GM18498 (cell line): ENCODE results near the gene LRRC4C.

Experiments used
- ATAC-seq: cut with Tn5 transposase; IDR thresholded peaks from one replicate; pipeline ENCODE4 v1.9.1; 2021; ENCODE audit warnings: mild to moderate bottlenecking, moderate library complexity; ENCODE audit not compliant: unreplicated experiment

Gene LRRC4C

DNA sequence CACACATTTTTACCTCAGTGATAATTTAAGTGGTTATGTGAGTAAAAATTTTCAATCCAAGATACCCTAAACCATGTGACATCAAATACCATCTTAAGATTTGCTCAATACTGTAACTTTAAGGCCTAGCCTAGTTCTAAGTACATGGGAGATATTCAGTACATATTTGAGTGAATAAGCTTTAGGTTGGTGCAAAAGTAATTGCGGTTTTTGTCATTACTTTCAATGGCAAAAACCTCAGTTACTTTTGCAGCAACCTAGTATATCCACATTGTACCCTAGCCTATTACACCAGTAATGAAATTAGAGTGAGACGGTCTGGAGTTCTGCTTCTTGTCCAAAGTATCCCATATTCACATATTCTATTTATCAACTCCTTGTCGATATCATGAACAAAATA is 700.1 kb downstream of the LRRC4C start:
- ATAC-seq: no peak

DNA sequence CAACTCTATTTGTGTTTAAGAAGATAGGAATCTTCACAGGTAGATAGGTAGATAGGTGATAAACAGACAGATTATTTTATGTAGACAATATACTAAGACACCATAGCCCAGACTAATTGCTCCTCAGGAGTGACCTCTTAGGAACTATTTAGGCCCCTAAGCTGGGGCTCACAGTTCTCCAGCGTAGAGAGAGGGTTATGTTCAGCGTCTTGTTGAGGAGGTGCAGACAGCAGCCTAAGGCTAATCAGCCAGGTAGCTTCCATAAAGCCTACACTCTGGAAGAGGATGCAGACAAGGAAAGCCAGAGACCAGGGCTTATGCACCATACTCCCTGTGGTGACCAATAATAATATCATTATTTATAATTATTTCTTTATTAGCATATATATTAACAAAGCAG is 705.2 kb downstream of the LRRC4C start:
- no peak for ATAC-seq

DNA sequence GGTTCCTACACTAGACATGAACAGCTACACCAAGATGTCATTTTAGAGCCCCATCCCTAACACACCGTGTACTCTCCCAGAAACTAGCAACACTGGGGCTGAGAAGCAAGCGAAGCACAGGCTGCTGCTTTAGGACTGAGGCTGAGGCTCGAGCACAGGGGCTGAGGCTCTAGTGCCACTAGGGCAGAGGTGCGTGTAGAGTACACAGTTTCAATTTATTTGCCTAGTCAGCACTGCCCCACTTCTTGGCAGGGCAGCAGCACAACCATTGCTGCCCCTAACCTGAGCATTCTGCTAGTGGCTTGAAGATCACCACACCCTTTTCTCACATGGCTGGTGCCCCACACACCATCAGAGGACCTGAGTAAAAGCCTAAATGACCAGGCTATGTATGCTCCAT is 713.2 kb downstream of the LRRC4C start:
- ATAC-seq: no peak

DNA sequence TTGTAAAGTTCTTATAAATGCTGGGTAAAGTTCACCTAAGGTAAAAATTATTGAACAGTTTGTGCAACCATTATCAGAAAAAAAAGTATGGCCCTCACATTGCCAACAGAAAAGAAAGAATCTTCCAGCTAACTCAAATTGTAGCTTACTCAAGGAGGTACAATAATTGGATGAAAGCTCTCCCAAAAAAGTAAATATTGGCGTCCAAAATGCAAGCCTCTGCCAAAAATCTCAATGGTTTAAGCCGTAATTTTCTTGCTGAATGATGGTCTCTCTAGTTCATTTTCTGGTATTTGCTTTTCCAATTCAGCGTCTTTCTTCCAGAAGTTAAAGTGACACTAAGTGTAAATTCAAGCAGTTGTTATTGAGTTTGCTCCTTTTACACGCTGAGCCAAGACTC is 727.3 kb downstream of the LRRC4C start:
- no peak for ATAC-seq

DNA sequence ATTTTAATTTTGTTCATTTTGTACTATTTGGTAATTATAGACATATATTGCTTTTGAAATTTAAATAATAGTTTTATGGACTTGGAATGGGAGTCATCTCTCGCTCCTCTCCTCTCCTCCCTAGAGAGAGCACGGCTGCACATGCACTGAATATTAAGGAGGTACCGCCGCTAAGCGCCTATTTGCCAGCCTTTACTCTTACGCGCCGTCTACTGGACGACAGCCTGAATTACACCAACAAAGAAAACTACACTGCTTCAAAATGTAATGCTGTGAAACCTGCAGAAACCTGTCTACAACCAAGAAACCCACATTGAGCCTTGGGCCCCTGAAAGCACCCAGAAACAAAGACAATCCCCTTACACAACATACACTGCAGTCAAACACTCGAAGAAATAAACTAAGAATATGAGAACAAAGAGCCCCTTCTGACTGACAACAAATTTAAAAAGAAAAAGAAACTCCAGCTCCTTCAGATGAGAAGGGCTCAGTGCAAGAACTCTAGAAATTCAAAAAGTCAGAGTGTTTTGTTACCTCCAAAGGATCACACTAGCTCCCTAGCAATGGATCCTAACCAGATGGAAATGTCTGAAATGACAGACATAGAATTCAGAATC is 737.2 kb downstream of the LRRC4C start:
- no peak for ATAC-seq

DNA sequence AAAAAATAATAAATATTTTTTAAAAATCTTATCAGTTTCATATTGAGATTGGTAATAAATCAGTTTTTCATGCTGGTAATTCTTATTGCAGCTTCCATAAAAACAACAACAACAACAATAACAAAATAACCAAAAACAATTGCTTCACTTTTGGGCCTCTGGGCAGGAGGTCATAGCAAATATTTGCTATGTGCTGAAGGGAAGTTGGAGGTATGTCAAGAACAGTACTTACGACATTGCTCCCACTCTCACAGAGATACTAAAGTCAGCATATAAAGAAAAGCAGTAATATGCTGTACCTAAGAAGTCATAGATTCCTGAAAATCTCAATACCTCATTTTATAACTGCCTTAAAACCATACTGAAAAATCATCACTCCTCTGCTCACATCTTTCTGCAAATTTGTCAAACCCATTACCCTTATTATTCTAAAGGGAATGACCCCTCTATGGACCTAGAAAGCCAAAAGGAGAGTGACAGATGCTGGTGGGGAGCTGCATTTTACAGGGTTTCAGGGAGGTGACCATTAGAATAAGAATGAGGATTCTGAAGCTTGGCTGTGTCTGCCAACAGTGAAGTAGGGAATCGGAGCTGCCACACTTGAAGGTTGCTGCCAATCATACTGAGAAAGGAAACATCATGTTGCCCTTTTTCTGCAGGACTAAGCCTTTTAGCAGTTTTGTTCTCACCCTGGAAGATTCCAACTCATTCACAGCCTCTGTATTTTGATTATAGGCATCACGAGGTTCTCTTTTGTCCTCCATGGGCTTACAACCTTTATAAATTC is 742.9 kb downstream of the LRRC4C start:
- no peak for ATAC-seq

DNA sequence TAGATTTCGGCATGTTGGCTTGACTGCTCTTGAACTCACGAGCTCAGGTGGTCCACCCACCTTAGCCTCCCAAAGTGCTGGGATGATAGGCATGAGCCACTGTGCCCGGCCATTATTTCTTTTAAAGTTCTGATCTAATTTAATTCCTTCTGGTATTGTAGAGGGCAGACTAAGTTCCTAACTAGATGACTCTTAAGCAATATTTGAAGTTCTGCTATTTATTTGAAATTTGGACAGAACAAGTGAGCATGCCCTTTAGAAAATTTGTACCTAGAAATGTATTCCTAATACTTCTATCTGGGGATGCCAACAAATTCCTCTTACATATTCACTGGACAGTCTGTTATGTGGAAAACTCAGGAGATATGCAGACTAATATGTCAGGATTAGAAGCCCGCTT is 746.4 kb downstream of the LRRC4C start:
- ATAC-seq: no peak

DNA sequence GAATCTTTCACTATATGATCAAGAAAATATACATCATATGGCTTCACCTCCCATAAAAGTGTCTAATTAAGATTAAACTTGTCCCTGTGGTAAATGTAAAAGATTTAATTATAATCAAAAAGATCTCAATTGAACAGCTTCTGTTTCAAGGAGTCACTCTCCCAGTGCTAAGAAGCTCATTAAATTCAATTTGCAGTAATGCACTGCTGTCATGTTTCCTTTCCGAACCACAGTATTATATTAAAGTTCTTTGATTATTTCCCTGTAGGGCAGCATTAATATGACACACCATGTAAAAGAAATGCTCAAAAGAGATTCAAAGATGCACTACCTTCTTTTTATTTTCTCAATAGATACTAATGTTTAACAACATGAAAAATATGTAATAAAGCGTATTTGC is 758.4 kb downstream of the LRRC4C start:
- no peak for ATAC-seq

DNA sequence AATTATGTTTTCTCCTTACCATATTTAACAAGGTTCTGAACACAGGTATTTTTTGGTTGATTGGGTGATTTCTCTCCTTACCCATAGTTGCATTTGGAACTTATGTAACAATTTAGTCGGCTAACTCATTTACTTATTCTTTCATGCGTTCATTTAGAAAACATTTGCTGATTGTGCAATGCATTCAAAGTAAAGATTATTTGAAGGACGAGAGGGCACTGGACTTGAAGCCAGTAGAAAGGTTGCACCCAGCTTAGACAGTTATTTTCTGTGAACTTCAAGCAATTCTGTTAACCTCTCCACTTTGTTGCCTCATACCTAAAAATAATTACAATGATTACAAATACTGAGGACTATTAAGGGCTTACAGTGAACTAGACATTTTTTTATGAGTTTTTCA is 769.6 kb downstream of the LRRC4C start:
- ATAC-seq: no peak

DNA sequence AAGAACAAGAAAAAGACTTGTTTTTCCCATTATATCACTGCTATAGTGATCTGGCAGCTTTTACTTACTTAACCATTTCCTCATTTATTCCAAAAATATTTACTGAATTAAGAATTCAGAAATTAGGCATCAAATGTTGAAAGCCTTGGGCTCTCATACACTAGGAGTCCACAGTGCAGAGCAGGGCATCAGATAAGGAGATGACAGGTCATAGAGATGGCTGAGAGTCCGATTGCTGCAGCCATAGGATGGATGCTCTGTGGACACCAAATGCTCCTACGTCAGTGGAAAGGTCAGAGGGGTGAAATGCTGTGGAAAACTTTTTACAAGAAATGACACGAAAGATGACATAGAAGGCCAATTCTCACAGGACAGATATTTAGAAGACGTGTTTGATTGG is 771.1 kb downstream of the LRRC4C start:
- no peak for ATAC-seq

DNA sequence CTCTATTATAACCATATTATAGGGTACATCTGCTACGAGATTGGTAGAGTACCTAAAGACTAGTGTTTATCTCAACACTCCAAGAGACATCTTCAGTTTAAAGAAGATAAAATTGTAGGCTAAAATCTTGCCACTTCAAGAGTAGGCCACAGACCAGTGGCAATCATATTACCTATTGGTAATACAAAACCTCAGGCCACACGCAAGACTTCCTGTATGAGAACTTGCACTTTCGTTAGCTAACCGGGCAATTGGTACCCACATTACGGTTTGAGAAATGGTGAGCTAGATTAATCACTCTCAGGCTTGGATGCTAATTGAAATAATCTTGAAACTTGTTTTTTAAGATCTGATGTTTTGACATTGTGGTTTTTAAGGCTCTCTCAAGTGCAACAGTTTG is 772.7 kb downstream of the LRRC4C start:
- ATAC-seq: no peak

DNA sequence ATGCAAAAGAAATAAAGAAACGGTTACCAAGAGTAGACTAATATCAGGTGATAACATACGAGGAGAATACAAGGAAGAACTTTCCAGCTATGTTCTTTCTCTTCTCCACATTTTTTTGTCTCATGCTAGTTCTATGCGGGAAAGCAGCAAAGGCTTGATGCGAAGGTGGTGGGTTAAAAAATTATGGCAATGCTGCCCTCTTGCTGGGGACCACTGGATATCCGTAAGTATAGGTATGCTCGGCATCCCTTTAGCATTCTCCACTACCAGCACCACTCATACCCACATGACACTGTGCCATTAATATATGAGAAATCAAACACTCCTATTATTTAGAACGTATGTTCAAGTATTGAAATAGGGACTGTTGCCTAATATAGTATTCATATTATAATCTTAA is 776.4 kb downstream of the LRRC4C start:
- ATAC-seq: no peak

DNA sequence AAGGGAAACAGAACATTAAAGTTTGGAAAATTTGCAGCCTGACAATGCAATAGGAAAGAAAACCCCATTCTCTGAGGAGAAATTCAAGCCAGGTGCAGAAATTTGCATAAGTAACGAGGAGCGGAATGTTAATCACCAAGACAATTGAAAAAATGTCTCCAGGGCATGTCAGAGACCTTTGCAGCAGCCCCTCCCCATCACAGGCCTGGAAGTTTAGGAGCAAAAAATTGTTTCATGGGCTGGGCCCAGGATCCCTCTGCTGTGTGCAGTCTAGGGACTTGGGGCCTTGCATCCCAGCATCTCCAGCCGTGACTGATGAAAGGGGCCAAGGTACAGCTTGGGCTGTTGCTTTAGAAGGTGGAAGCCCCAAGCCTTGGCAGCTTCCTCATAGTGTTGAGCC is 780.2 kb downstream of the LRRC4C start:
- no peak for ATAC-seq

DNA sequence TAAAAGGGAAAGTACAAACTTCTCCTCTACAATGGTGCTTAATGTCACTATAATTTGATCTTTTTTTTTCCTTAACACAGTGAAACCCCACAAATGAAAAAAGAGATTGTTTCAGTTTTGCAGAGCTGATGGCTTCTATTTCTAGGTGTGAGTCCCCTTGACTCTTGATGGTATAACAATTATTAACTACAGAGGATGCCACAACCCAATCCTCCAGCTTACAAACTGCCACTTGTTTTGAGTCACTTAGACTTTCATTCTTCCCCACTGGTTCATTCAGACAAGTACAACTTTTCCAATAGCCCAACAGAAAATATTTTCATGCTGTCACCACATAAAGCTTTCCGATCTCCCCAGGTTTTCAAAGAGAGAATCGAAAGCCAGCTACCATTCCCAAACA is 812.2 kb downstream of the LRRC4C start:
- peak; percentile 87 for ATAC-seq

DNA sequence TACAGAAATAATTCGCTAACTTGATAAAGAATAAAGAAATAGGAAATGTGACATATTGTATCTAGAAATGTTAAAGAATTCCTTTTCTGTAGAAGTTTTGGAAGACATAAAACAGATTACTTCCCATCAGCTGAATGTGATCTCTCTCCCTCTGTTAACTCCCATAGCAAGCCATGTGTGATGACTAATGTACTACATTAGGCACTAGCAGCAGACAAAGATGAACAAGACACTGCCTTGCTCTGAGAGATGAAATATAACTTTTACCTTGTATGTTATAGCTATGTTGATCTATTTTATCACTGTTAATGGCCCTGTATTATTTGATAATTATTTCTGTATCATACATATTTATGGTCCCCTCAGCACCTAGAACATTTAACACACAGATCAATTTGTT is 817.2 kb downstream of the LRRC4C start:
- ATAC-seq: no peak

DNA sequence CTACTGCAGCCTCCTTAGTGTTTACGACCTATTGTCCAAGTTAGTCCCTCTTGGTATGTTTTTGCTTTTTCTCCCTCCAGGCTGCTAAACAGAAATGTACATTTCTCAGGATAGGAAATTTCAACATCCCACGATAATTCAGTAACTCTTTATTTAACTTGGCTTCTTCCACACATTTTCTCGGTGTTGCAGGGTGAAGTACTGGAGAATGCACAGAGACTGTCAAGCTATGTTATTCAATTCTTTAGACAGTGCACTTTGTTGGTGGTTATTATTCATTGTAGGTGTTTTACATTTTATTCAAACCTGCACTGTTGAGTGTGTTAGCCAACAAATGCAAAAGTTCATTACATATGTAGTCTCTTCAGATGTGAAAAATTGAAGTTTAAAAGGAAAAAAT is 839.8 kb downstream of the LRRC4C start:
- ATAC-seq: no peak

DNA sequence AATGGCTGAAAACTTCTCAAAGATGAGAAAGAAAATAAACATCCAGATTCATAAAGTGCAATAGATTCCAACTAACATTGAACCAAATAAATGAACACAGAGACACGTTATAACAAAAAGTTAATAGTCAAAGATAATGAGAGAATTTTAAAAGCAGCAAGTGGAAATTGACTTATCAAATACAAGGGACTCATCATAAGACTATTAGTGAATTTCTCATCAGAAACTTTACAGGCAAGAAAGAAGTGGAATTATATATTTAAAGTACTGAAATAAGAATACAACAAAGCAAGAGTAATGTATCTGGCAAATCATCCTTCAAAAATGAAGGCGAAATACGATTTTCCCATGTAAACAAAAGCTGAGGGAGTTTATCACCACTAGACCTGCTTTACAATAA is 852.7 kb downstream of the LRRC4C start:
- ATAC-seq: no peak

DNA sequence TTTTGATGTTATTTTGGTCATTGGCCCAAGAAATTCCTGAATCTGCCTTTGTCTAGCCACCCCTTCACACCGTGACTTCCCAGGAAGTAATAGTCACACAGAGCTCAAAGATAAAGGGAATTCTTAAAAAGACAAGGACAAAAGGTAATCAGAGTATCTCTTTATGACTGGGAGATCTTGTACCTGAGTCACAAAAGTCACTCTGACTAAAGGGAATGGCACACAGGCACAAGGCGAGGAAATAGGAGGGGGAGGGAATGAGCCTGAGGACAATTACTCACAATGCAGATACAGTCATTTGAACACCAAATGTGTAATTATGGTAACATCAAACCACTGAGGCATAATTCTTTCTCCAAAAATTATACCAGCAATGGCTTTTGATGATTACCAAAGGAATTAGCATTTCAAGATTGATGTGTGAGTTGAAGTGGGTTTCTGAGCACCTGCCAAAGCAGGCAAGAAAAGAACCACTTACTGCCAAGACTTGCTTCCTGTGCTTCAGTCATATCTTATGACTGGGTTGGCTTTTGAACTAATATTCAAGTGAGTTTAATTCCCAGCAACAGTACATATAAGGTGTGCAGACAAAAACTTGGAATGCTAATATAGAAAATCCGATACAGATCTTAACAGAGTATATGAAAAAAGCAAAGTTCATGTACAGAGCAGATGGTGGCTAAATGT is 856.4 kb downstream of the LRRC4C start:
- ATAC-seq: no peak

DNA sequence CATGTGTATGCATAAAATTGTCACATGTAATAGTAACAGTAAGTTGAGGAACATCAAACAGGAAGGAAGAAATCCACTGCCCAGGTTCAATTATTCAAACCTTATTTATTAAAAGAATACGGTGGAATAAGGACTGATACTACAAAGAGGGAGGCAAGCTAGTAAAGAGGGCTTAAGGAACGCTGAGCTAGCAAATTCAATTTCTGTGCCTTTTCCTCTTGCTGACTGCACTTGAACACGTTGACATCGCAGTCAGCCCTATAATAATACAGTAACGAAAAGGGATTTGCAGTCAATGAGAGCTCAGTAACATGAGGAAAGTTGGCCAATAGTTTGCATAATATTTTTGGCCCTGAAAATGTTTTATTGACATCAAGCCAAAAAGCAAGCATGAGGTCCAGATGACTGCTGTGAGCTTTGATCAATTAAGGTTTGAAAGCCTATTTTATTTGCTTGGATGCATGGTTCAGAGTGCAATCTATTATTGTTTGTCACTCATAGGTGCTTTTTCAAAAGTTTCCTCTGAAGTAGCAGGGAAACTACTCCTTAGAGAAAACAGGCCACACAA is 861.8 kb downstream of the LRRC4C start:
- ATAC-seq: no peak

DNA sequence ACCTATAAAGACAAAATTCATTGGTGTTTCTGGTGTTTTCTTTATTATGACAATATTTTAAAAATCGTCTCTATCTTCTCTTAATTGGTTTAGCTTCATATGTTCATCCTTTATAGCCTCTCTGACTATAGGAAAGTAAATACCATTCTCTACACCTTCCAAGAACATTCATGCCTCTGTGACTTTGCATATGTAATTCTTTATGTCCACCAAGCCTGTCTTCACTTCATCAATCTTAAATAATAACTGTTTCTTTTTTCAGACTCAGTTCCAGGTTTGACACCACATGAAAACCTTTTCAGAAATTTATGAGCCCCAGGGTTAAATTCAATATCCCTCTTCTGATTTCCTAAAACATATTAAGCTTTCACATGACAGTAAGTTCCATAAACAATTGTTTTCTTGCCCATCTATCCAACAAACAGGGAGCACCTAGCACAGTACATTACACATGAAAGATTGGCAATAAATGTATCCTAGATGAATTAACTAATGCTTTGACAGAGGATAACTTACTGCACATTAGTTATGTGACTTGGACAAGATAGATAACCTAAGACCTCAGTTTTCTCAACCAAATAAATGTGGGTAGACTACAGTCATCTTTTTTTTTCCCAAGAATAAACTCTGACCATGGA is 886.1 kb downstream of the LRRC4C start:
- no peak for ATAC-seq

DNA sequence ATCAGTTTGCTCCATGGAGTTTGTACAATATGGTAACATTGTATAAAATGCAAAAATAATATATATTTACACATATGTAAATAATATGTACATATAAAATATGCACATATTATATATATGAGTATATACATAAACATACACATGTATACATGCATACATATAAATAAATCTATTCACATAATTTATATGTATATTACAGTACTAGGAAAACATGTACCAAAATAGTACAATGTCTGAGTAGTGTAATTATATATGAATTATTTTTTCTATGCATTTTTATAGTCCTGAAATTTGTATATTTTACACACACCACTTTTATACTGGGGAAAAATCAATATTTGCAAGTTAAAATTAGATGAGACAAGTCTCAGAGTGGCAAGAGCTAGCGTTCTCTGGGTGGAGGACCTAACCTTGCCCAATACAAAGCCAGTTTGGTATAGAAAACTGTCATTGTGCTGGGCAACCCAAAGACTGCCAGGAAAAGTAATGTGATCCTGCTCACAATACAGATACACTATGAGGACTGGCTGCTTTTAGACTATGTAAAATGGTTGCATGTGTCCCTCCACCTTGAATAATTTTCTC is 889.4 kb downstream of the LRRC4C start:
- ATAC-seq: no peak
